HCT116 (cell line): ENCODE measurements around the gene IL4. TPM values are rescaled to one million over a fixed set of nuclear protein-coding genes. Genes with fewer than 3 reads are reported as not detected.

Source experiments
- ATAC-seq: fragments of 200-7000 bp; cut with Tn5 transposase; 2 replicates; pipeline ENCODE4 v1.9.1; 2020; ENCODE audit warnings: mild to moderate bottlenecking, moderate library complexity
- BruUV-seq: library from RNA; stranded (reverse); fragments of 400-500 nt; replicated peaks from 2 replicates; lab custom pipeline; 2021; lab: Mats Ljungman, UMichigan
- CTCF ChIA-PET: fragments of 300-600 bp; sonication (Branson Sonifier 250); formaldehyde crosslinking; loops from one replicate; lab custom pipeline; 2021; ENCODE audit warnings: antibody characterized with exemption; lab: Charles Lee
- POLR2A ChIA-PET: fragments of 300-600, 350-600 bp; sonication (Branson Sonifier 250); formaldehyde crosslinking; loops from one replicate; lab custom pipeline; 2021; ENCODE audit warnings: antibody characterized with exemption; lab: Charles Lee
- RAD21 ChIA-PET, 2 experiments: fragments of 300-600 bp; sonication (Branson Sonifier 250); formaldehyde crosslinking; loops; one replicate each; lab custom pipeline; 2023; ENCODE audit warnings: low total read pairs in 2 of 2; ENCODE audit not compliant: uncharacterized antibody in 2 of 2, unreplicated experiment in 2 of 2, low non-redundant PET in 1 of 2; lab: Charles Lee
- DNase-seq: peaks from one replicate; pipeline ENCODE4 v3.0.0-alpha.2; 2010; ENCODE audit warnings: low read depth, low spot score
- H2AFZ ChIP-seq: fragments of 200-600 bp; shearing (Covaris generic), sonication (generic); 2 replicates; pipeline ENCODE4 v1.6.1; 2017; ENCODE audit warnings: low read depth, mixed run types, mixed read lengths, antibody characterized with exemption, low read length; ENCODE audit not compliant: poor library complexity, severe bottlenecking
- H3K27ac ChIP-seq: 2 replicates; pipeline ENCODE4 v1.5.1; 2012; ENCODE audit warnings: low read depth, low read length
- H3K27me3 ChIP-seq: fragments of 200-600 bp; sonication (generic); 2 replicates; pipeline ENCODE4 v1.6.1; 2016; ENCODE audit warnings: mixed run types, low read length, mixed read lengths; ENCODE audit not compliant: insufficient read depth
- H3K36me3 ChIP-seq, 2 experiments: fragments of 200-500 bp in 1 of 2; fragments of 200-600 bp in 1 of 2; sonication (Bioruptor generic) in 1 of 2; sonication (generic) in 1 of 2; 2 replicates each; pipeline versions ENCODE4 v1.5.1 to v1.6.1; 2014 to 2016; ENCODE audit warnings: low read length in 2 of 2, inconsistent platforms in 1 of 2, mixed read lengths in 1 of 2, mixed run types in 1 of 2; ENCODE audit not compliant: insufficient read depth in 2 of 2, control insufficient read depth in 1 of 2
- H3K4me1 ChIP-seq, 2 experiments: fragments of 200-600 bp in 1 of 2; sonication (generic) in 1 of 2; 2 replicates each; pipeline versions ENCODE4 v1.5.1 to v1.6.1; 2012 to 2017; ENCODE audit warnings: low read length in 2 of 2, inconsistent platforms in 1 of 2, mild to moderate bottlenecking in 1 of 2, mixed read lengths in 1 of 2, mixed run types in 1 of 2, moderate library complexity in 1 of 2; ENCODE audit not compliant: insufficient read depth in 2 of 2, control insufficient read depth in 1 of 2
- H3K4me2 ChIP-seq: fragments of 200-600 bp; sonication (generic); 2 replicates; pipeline ENCODE4 v1.6.1; 2017; ENCODE audit warnings: mixed run types, low read length, mixed read lengths
- H3K4me3 ChIP-seq, 2 experiments: fragments of 200-600 bp in 1 of 2; sonication (generic) in 1 of 2; replicated peaks in 1 of 2; 2 replicates each; pipeline ENCODE4 v1.5.1; 2011 to 2016; ENCODE audit warnings: low read length in 2 of 2, control low read depth in 1 of 2, low read depth in 1 of 2, mild to moderate bottlenecking in 1 of 2, mixed read lengths in 1 of 2, mixed run types in 1 of 2
- H3K79me2 ChIP-seq: fragments of 200-600 bp; sonication (generic); 2 replicates; pipeline ENCODE4 v1.6.1; 2017; ENCODE audit warnings: mild to moderate bottlenecking, mixed run types, low read length, moderate library complexity, mixed read lengths; ENCODE audit not compliant: insufficient read depth
- H3K9ac ChIP-seq: fragments of 200-600 bp; sonication (generic); 2 replicates; pipeline ENCODE4 v1.6.1; 2016; ENCODE audit warnings: low read length, mixed read lengths
- H3K9me2 ChIP-seq: fragments of 200-600 bp; sonication (generic), shearing (Covaris generic); 2 replicates; pipeline ENCODE4 v1.6.1; 2017; ENCODE audit warnings: mixed run types, mild to moderate bottlenecking, moderate library complexity; ENCODE audit not compliant: insufficient read depth
- H3K9me3 ChIP-seq, 2 experiments: fragments of 200-500 bp in 1 of 2; fragments of 200-600 bp in 1 of 2; sonication (Bioruptor generic) in 1 of 2; sonication (generic) in 1 of 2; 2 replicates each; pipeline ENCODE4 v1.6.1; 2014 to 2017; ENCODE audit warnings: low read length in 2 of 2, mixed read lengths in 2 of 2, inconsistent platforms in 1 of 2, low read depth in 1 of 2, mild to moderate bottlenecking in 1 of 2, mixed run types in 1 of 2, moderate library complexity in 1 of 2; ENCODE audit not compliant: control insufficient read depth in 1 of 2, insufficient read depth in 1 of 2
- H4K20me1 ChIP-seq: fragments of 200-600 bp; sonication (generic), shearing (Covaris generic); 2 replicates; pipeline ENCODE4 v1.6.1; 2017; ENCODE audit warnings: mixed run types, mild to moderate bottlenecking, moderate library complexity; ENCODE audit not compliant: insufficient read depth
- ATF3 ChIP-seq: IDR thresholded peaks from 2 replicates; pipeline ENCODE4 v1.6.1; 2012
- CBX3 ChIP-seq: IDR thresholded peaks from 2 replicates; pipeline ENCODE4 v1.6.1; 2012; ENCODE audit warnings: low read depth
- CEBPB ChIP-seq: IDR thresholded peaks from 2 replicates; pipeline ENCODE4 v1.6.1; 2012; ENCODE audit warnings: low read depth
- CTCF ChIP-seq, 3 experiments: fragments of 200-600 bp in 1 of 3; sonication (generic) in 1 of 3; IDR thresholded peaks in 2 of 3; conservative IDR thresholded peaks in 1 of 3; 2 replicates each; pipeline ENCODE4 v1.5.1; 2012 to 2017; ENCODE audit warnings: low read depth in 2 of 3, low read length in 2 of 3, antibody characterized with exemption in 1 of 3, borderline replicate concordance in 1 of 3, control low read depth in 1 of 3, mild to moderate bottlenecking in 1 of 3, mixed read lengths in 1 of 3, mixed run types in 1 of 3, moderate library complexity in 1 of 3; ENCODE audit not compliant: insufficient read depth in 1 of 3
- EGR1 ChIP-seq: IDR thresholded peaks from 2 replicates; pipeline ENCODE4 v1.6.1; 2012; ENCODE audit warnings: low read depth
- EZH2phosphoT487 ChIP-seq: fragments of 200-600 bp; IDR thresholded peaks from 2 replicates; pipeline ENCODE4 v1.6.1; 2018; ENCODE audit warnings: antibody characterized with exemption, borderline replicate concordance
- JUND ChIP-seq: IDR thresholded peaks from 2 replicates; pipeline ENCODE4 v1.6.1; 2012
- MAX ChIP-seq: IDR thresholded peaks from 2 replicates; pipeline ENCODE4 v1.6.1; 2012
- POLR2A ChIP-seq: IDR thresholded peaks from 2 replicates; pipeline ENCODE4 v1.7.0; 2011; ENCODE audit warnings: borderline replicate concordance; ENCODE audit not compliant: insufficient read depth, insufficient read length; ENCODE audit errors: extremely low read depth
- RAD21 ChIP-seq: IDR thresholded peaks from 2 replicates; pipeline ENCODE4 v1.6.1; 2012; ENCODE audit warnings: low read depth, mild to moderate bottlenecking
- REST ChIP-seq: IDR thresholded peaks from 2 replicates; pipeline ENCODE4 v1.6.1; 2012; ENCODE audit warnings: low read depth
- SP1 ChIP-seq: IDR thresholded peaks from 2 replicates; pipeline ENCODE4 v1.6.1; 2012; ENCODE audit warnings: low read depth
- SRF ChIP-seq: IDR thresholded peaks from 2 replicates; pipeline ENCODE4 v1.6.1; 2012; ENCODE audit warnings: low read depth
- TCF7L2 ChIP-seq: IDR thresholded peaks from 2 replicates; pipeline ENCODE4 v1.7.0; 2011; ENCODE audit warnings: borderline replicate concordance, inconsistent platforms; ENCODE audit not compliant: insufficient read depth, insufficient read length; ENCODE audit errors: extremely low read depth
- YY1 ChIP-seq: IDR thresholded peaks from 2 replicates; pipeline ENCODE4 v1.6.1; 2011; ENCODE audit warnings: low read length, low read depth, moderate library complexity, mild to moderate bottlenecking; ENCODE audit not compliant: insufficient replicate concordance; ENCODE audit errors: extremely low read depth
- ZFX ChIP-seq: fragments of 450-650 bp; IDR thresholded peaks from 2 replicates; pipeline ENCODE4 v1.6.1; 2017
- ZNF274 ChIP-seq: fragments of 200-500 bp; sonication (Bioruptor generic); IDR thresholded peaks from 2 replicates; pipeline ENCODE4 v1.6.1; 2014; ENCODE audit warnings: mild to moderate bottlenecking, low read depth, low read length, inconsistent platforms
- intact Hi-C: fragments of 100-400 bp; cut with micrococcal nuclease; formaldehyde crosslinking; loops from 2 replicates; pipeline ENCODE4 v1.10.0; 2022
- total RNA-seq: library from RNA; stranded (reverse); gene quantifications from one replicate; pipeline ENCODE4 v1.2.1, GENCODE V29; 2021; ENCODE audit not compliant: unreplicated experiment

IL4 gene
- total RNA-seq, 1 experiment from 2014 or later, result not detected

GRCh38 chr5:132671000-132671399 lies 2.8 kb upstream of the IL4 start:
- POLR2A ChIA-PET, result no interaction called here
- BruUV-seq, result no TSS peak

More at GRCh38 chr5:132671000-132671399, 2.8 kb upstream of the IL4 start:
- Histone ChIP-seq H2AFZ (no peak overlapping the region), H3K79me2 (no peaks in the 10 kb centered on the region), H3K9ac (no peak overlapping the region), H3K4me1 (peaks cover 13 to 30% of the 10 kb centered on the region in 2 experiments), H3K27me3 (no peaks in the 10 kb centered on the region), H3K36me3 (no peaks in the 10 kb centered on the region), H3K9me3 (no peaks in the 10 kb centered on the region), H3K4me3 (no peak overlapping the region), H4K20me1 (no peaks in the 10 kb centered on the region), H3K9me2 (no peaks in the 10 kb centered on the region), H3K27ac (no peak overlapping the region), H3K4me2 (no peak overlapping the region)
- ATAC-seq (no peak), DNase-seq (no peak)
- RAD21 ChIA-PET, result no interaction called here
- TF ChIP-seq ZNF274, result no peak
- no peak for TF ChIP-seq TCF7L2
- TF ChIP-seq SRF, result no peak
- no peak for TF ChIP-seq REST
- no peak for TF ChIP-seq CTCF (IDR thresholded peaks at IDR 0.05 in 2 of 3, conservative IDR thresholded peaks at IDR 0.05 in 1 of 3; ENCODE audit: borderline replicate concordance in 1 of 3, insufficient read depth in 1 of 3, low read depth in 2 of 3, low read length in 2 of 3)
- TF ChIP-seq JUND, result no peak
- TF ChIP-seq CEBPB, result no peak
- TF ChIP-seq ATF3, result no peak
- TF ChIP-seq YY1, result no peak
- TF ChIP-seq SP1, result no peak
- no peak for TF ChIP-seq ZFX
- no peak for TF ChIP-seq RAD21
- TF ChIP-seq POLR2A, result no peak
- no peak for TF ChIP-seq CBX3
- TF ChIP-seq MAX, result no peak
- no peak for TF ChIP-seq EGR1
- TF ChIP-seq EZH2phosphoT487, result no peak
- intact Hi-C loops, result loop anchor here (10.0 kb wide), 1 partner anchor 146 kb away; no protein-coding TSS in a partner anchor
- CTCF ChIA-PET, result no interaction called here
